SK-N-MC (cell line): ENCODE data around the gene NEK1.
"Not testable (repeated sequence)": the region's sequence is repeated elsewhere in the genome, so short reads cannot be mapped to it uniquely, and the experiment has no call there.

ENCODE experiments used
- DNase-seq: peaks from one replicate; pipeline ENCODE4 v3.0.0-alpha.2; 2011; ENCODE audit warnings: low read depth, low spot score
- H3K27ac ChIP-seq: fragments of 200-600 bp; sonication (generic); 2 replicates; pipeline ENCODE4 v1.5.1; 2016; ENCODE audit warnings: mixed run types
- H3K36me3 ChIP-seq: fragments of 200-600 bp; sonication (generic); 2 replicates; pipeline ENCODE4 v1.6.1; 2017; ENCODE audit warnings: antibody characterized with exemption, low read length, mixed read lengths; ENCODE audit not compliant: insufficient read depth
- H3K4me3 ChIP-seq: fragments of 200-600 bp; sonication (generic); 2 replicates; pipeline ENCODE4 v1.5.1; 2016
- H3K9ac ChIP-seq: fragments of 200-600 bp; sonication (generic); 2 replicates; pipeline ENCODE4 v1.8.0; 2017; ENCODE audit warnings: mixed run types, mixed read lengths; ENCODE audit not compliant: insufficient read length
- H3K9me3 ChIP-seq: fragments of 200-600 bp; sonication (generic); 2 replicates; pipeline ENCODE4 v1.6.1; 2017; ENCODE audit warnings: low read depth, mild to moderate bottlenecking, antibody characterized with exemption, low read length, moderate library complexity, mixed read lengths
- EZH2 ChIP-seq: fragments of 200-600 bp; sonication (generic); IDR thresholded peaks from one replicate; pipeline ENCODE4 v1.6.1; 2017; ENCODE audit warnings: antibody characterized with exemption
- FOXP2 ChIP-seq: optimal IDR thresholded peaks from 2 replicates; pipeline ENCODE3; 2011; ENCODE audit warnings: mild to moderate bottlenecking, moderate library complexity; ENCODE audit not compliant: insufficient read depth; ENCODE audit errors: extremely low read length, control extremely low read depth
- POLR2AphosphoS5 ChIP-seq: IDR thresholded peaks from 2 replicates; pipeline ENCODE4 v1.6.1; 2012; ENCODE audit warnings: mild to moderate bottlenecking, low read depth, low read length, borderline replicate concordance

NEK1 gene

DNA sequence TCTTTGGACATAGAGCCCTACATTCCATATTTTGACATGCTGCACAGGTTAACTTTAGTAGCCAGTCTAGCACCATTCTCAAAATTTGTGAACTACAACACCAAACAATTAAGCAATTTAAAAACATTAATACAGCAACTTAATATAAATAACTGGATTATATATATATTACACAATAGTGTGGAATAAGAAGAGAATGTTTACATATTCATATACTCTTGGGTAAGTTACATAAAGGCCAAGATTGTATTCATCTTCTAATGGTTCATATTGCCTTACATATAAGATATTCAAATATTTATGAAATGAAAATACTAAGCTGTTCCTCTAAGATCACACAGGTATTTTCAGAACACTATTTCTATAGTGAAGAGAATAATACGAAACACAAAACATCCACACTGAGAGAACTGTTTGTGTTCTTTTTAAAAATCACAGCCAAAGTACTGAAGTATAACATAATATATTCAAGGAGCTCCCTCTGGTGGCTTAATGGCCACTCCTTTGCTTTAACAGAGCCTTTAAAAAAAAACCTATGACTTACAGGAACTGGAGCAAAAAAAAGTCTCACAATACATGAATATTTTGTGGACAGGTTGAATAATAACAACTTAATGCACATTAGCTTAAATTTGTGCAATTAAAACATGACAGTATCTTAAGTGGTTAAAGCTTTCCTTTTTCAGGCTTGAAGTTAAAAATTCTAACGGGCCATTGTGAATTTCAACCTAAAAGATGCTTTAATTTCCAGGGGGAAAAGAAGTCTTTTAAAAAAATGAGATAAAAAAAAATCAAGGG lies 46.2 kb downstream of the NEK1 start:
- no peaks in the 10 kb centered on the region for H3K9me3 ChIP-seq
- peak overlapping the region; percentile 54 for H3K9ac ChIP-seq
- no peaks in the 10 kb centered on the region for H3K36me3 ChIP-seq
- peak overlapping the region; percentile 33 for H3K4me3 ChIP-seq
- TF ChIP-seq EZH2 (no peak), FOXP2 (no peak), POLR2AphosphoS5 (no peak)
- peak; percentile 32 for DNase-seq
- H3K27ac ChIP-seq: peak overlapping the region; percentile 28; the same call in 1 of the 2 replicates

DNA sequence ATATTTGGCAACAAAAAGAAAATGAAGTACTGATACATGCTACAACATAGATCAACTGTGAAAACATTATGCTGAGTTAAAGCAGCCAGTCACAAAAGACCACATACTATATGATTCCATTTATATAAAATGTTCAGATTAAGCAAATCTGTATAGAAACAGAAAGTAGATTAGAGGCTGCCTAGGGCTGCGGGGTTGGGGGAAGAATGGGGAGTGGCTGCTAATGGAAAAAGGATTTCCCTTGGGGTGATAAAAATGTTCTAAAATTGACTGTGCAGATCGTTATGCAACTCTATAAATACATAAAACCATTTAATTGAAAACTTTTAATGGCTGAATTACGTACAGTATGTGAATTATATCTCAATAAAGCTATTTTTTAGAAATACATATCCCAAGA lies 46.8 kb downstream of the NEK1 start:
- Histone ChIP-seq H3K4me3 (peak overlapping the region; percentile 33), H3K9me3 (no peaks in the 10 kb centered on the region), H3K36me3 (no peaks in the 10 kb centered on the region), H3K9ac (peak overlapping the region; percentile 54), H3K27ac (peak overlapping the region; percentile 28; the same call in 1 of the 2 replicates)
- no peak for TF ChIP-seq FOXP2
- no peak for TF ChIP-seq POLR2AphosphoS5
- TF ChIP-seq EZH2: no peak
- no peak for DNase-seq

DNA sequence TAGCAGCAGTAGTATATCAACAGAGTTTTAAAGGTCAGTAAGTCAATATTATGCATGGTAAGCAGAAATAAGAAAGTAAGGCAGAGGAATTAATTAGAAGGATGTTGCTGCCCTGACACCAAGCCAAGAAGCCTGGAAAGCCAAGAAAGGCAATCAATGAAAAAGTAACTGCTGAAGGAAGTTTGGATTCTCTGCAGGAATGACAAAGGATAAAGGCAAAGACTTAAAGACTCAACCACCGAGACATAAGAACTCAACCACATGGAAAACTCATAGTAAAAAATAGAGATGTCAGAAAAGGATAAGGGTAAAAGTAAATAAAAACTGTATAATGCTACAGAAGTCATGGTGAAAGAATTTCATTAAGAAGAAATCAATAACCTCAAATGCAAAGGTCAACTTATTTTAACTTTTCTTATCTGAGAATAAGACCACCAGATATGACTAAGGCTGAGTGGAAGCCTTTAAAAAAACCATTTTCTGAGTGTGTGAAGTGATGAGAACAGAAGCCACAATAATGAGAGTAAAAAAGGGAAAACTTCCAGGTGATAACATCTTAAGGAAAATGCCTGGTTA lies 55.2 kb downstream of the NEK1 start:
- H3K9ac ChIP-seq: no peak overlapping the region
- no peak for TF ChIP-seq EZH2
- no peak for TF ChIP-seq POLR2AphosphoS5
- TF ChIP-seq FOXP2: no peak
- H3K9me3 ChIP-seq: no peaks in the 10 kb centered on the region
- no peak overlapping the region for H3K4me3 ChIP-seq
- H3K27ac ChIP-seq: no peak overlapping the region
- DNase-seq: no peak
- peaks cover 23% of the 10 kb centered on the region for H3K36me3 ChIP-seq

DNA sequence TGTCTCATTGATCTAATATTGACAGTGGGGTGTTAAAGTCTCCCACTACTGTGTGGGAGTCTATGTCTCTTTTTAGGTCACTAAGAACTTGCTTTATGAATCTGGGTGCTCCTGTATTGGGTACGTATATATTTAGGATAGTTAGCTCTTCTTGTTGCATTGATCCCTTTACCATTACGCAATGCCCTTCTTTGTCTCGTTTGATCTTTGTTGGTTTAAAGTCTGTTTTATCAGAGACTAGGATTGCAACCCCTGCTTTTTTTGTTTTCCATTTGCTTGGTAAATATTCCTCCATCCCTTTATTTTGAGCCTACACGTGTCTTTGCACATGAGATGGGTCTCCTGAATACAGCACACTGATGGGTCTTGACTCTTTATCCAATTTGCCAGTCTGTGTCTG lies 65.8 kb downstream of the NEK1 start:
- not testable (repeated sequence) for DNase-seq, H3K9ac ChIP-seq, H3K9me3 ChIP-seq, H3K36me3 ChIP-seq, H3K4me3 ChIP-seq, H3K27ac ChIP-seq

DNA sequence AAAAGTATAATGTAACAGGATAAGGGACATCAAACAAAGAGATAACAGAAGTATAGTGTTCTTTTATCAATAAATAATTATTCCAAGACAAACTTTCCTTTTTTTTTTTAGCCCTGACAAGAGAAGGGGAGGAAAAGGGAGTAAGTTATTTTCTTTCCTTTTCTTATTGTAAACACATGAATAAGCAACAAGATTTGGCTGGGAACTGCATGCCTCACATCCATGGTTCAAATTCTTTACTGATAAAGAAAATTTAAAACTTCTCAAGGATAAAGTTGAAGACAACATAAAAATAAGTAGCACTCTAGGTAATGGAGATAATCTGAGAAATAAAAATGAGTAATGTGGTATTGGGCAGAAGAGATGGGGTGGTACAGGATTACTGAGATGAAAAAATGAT lies 71.6 kb downstream of the NEK1 start:
- no peak for TF ChIP-seq EZH2
- no peak for TF ChIP-seq POLR2AphosphoS5
- H3K4me3 ChIP-seq: no peak overlapping the region
- H3K27ac ChIP-seq: no peak overlapping the region
- H3K9ac ChIP-seq: no peak overlapping the region
- no peaks in the 10 kb centered on the region for H3K9me3 ChIP-seq
- H3K36me3 ChIP-seq: peaks cover 2% of the 10 kb centered on the region; the same call in 1 of the 2 replicates
- no peak for DNase-seq

DNA sequence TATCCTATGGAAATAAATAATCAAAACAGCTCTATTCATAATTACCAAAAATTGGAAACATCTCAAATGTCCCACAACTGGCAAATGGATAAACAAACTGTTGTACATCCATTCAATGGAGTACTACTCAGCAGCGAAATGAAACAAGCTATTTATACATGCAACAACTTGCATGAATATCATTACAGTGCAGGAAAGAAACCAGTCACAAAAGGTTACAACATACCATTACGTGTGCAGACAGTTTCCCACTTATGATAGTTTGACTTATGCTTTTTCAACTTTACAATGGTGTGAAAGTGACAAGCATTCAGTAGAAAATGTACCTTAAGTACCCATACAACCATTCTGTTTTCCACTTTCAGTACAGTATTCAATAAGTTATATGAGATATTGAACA lies 82.3 kb downstream of the NEK1 start:
- DNase-seq: no peak
- Histone ChIP-seq H3K9me3 (no peaks in the 10 kb centered on the region), H3K9ac (no peak overlapping the region), H3K36me3 (peaks cover 16% of the 10 kb centered on the region), H3K4me3 (no peak overlapping the region), H3K27ac (no peak overlapping the region)
- TF ChIP-seq FOXP2 (no peak), EZH2 (no peak), POLR2AphosphoS5 (no peak)

DNA sequence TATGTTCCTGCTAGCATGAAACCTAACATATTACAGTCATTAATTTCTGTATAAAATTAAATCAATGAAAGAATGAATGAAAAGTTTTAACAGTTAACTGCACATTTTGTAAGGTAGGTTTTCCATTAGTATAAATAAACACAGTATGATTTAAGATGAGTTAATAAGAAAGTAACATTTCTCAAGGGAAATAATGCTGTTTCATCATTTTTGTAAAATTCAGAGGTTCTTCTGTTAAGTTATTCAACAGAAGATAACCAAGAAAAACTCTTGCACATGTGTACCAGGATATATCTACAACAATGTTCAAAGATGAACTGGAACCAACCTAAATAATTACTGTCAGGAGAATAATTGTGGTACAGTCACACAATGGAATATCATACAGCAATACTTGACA lies 88.6 kb downstream of the NEK1 start:
- TF ChIP-seq EZH2 (no peak), POLR2AphosphoS5 (no peak)
- no peak for DNase-seq
- Histone ChIP-seq H3K9ac (no peak overlapping the region), H3K9me3 (0 out of 2 replicates have a peak, but pooled peaks cover 3% of the 10 kb centered on the region), H3K36me3 (peaks cover 16% of the 10 kb centered on the region; the same call in 1 of the 2 replicates), H3K27ac (no peak overlapping the region), H3K4me3 (no peak overlapping the region)

DNA sequence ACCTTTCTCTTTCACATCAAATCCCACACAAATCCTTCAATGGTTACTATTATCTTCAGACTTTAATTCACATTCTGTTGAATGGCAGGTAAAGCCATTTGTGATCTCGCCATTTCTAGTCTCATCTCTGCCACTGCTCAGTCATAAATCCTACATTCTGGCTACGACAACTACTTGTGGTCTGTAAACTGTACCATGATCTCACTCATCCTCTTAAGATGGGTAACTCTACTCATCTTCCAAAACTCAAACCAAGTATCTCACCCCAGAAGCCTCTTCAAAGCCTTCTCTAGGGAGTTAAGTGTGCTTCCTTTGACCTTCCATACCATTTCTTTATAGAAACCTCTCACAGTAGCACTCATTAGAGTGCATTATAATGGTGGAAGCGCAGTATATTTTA lies 101.8 kb downstream of the NEK1 start:
- Histone ChIP-seq H3K9ac (no peak overlapping the region), H3K27ac (no peak overlapping the region), H3K9me3 (no peaks in the 10 kb centered on the region), H3K36me3 (no peaks in the 10 kb centered on the region), H3K4me3 (no peak overlapping the region)
- TF ChIP-seq POLR2AphosphoS5 (no peak), FOXP2 (no peak), EZH2 (no peak)
- no peak for DNase-seq

DNA sequence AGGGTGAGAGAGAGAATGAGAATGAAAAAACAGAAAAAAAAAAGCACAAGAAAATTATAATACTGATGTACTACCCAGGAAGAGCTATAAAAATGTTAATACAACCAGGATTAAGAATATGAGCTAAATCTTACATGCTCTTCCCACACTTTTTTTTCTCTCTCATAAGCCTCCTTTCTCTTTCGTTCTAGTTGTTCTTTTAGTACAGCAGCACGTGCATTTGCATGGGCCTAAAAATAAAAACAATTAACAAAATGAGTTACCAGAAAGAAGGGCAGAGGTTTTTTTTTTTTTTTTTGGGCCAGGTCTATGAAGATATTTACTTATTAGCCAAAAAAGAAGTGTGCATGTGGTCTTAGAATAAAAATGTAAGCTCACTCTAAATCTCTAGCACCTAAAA lies 105.5 kb downstream of the NEK1 start:
- no peak overlapping the region for H3K4me3 ChIP-seq
- no peak for DNase-seq
- H3K9ac ChIP-seq: no peak overlapping the region
- TF ChIP-seq FOXP2 (no peak), EZH2 (no peak), POLR2AphosphoS5 (no peak)
- no peak overlapping the region for H3K27ac ChIP-seq
- peaks cover 8% of the 10 kb centered on the region; the same call in 1 of the 2 replicates for H3K36me3 ChIP-seq
- no peaks in the 10 kb centered on the region; the same call in 1 of the 2 replicates for H3K9me3 ChIP-seq

DNA sequence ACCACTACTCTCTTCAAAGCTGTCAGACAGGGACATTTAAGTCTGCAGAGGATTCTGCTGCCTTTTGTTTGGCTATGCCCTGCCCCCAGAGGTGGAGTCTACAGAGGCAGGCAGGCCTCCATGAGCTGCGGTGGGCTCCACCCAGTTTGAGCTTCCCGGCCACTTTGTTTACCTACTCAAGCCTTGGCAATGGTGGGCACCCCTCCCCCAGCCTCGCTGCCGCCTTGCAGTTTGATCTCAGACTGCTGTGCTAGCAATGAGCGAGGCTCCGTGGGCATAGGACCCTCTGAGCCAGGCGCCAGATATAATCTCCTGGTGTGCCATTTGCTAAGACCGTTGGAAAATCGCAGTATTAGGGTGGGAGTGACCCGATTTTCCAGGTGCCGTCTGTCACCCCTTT lies 112.5 kb downstream of the NEK1 start:
- H3K36me3 ChIP-seq: peaks cover 13% of the 10 kb centered on the region; the same call in 1 of the 2 replicates
- not testable (repeated sequence) for H3K9me3 ChIP-seq, H3K9ac ChIP-seq, DNase-seq, H3K4me3 ChIP-seq, H3K27ac ChIP-seq

DNA sequence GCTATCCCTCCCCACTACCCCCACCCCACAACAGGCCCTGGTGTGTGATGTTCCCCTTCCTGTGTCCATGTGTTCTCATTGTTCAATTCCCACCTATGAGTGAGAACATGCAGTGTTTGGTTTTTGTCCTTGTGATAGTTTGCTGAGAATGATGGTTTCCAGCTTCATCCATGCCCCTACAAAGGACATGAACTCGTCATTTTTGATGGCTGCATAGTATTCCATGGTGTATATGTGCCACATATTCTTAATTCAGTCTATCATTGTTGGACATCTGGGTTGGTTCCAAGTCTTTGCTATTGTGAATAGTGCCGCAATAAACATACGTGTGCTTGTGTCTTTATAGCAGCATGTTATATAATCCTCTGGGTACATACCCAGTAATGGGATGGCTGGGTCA lies 118.1 kb downstream of the NEK1 start:
- H3K9me3 ChIP-seq, DNase-seq, H3K27ac ChIP-seq, H3K4me3 ChIP-seq, H3K36me3 ChIP-seq, H3K9ac ChIP-seq: not testable (repeated sequence)
